Endometrial microvascular endothelial cells (primary cell): ENCODE results near the gene KRT7. TPM values are rescaled to one million over a fixed set of nuclear protein-coding genes. Genes with fewer than 3 reads are reported as not detected.

Source experiments
- in situ Hi-C: cut with HindIII; loops from 2 replicates; pipeline ENCODE4 v1.10.0; 2017; ENCODE audit warnings: low sequenced_read_pairs, low pct_unique_long_range_greater_than_20kb; ENCODE audit errors: inconsistent ontology term
- total RNA-seq: library from RNA; depleted of rRNA; stranded (reverse); fragments of >200 nt; gene quantifications from one replicate; pipeline ENCODE4 v1.2.3, GENCODE V29; 2015; ENCODE audit errors: inconsistent ontology term

The KRT7 gene
- total RNA-seq, 1 donor from 2014 or later, result 495 TPM

DNA sequence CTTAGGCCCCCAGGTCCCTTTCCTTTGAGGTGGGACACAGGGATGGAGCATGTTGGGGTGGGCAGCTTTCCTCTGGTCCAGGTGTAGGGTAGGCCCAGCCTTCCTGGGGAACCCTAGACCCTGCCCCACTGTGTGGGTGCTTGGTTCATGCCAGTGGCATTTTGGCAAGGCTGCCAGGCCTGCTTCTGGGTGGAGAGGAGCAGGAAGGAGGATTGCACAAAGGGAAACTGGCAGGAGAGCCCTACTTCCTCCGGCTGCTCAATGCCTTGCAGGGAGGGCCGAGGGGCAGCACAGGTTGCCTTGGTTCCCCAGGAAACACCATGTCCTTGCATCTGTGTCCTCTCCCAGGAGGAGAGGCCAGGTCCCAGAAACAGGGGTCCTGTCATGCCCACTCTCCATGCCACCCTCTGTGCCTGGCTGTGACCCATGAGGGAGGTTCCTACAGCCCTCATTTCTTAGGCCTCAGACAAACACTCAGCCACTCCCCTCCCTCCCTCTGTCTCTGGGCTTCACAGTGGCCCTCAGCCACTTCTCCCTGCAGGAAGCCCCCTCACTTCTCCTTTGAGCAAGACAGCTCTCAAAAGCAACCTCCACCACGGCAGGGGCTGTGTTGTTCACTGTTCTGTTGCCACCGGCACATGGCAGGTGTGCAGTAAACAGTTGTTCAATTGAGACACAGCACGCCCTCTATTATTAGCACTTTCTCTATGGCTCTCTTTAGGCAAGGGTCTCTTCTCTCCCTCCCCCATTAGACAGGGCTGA, 34.4 kb upstream of the KRT7 start:
- in situ Hi-C loops, result no loop called here

DNA sequence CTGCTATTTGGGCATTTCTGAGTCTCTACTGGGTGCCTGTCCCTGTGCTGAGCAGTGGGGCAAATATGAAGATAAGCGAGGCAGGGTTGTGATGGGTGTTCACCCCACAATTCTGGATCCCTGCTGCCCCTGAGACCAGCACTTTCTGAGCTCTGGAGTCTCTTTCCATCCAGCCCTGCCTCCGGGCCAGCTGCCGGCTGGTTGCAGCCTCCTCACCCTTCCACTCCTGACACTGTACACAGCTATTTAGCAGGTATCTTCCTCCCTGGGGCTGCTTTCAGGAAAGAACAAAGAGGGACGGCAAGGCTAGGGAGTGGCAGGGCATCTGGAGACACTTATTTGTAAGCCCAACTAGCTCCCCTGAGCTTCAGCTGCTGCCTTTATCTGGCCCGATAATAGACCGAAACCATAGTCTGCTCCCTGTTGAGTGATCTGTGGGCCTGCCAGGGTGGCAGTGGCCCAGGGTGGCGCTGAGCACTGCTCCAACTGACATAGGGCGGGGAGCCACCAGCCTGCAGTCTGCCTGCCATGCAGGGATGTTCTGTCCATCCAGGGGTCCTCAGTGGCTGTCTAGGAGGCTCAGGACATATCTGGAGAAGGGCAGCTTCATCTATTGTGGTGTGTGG, 33.6 kb upstream of the KRT7 start:
- in situ Hi-C loops, result no loop called here

DNA sequence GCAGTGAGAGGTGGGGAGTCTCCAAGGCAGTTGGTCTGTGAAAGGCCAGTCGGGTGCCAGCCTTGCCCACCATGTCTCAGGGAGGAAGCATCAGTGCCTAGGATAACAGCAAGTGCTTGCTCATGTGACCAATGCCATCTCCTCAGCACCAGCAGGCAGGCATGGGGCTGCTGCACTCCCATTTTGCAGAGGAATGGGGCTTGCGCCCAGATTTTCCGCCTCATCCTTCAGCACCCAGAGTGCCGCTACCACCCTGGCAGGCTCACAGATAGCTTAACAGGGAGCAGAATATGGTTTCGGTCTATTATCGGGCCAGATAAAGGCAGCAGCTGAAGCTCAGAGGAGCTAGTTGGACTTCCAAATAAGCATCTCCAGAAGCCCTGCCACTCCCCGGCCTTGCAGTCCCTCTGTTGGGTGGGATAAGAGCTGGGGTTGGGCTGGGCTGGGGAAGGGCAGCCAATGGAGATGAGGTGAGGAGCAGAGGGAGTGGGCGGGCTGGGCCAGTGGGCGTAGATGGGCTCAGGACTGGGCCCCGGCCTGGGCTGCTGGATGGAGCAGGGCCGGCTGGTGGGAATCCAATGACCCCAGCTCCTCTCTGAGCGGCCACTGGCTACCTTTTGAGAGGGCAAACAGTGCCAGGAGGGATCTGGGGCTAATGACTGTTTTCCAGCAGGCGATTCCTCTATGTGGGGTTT, 32.8 kb upstream of the KRT7 start:
- in situ Hi-C loops, result no loop called here

DNA sequence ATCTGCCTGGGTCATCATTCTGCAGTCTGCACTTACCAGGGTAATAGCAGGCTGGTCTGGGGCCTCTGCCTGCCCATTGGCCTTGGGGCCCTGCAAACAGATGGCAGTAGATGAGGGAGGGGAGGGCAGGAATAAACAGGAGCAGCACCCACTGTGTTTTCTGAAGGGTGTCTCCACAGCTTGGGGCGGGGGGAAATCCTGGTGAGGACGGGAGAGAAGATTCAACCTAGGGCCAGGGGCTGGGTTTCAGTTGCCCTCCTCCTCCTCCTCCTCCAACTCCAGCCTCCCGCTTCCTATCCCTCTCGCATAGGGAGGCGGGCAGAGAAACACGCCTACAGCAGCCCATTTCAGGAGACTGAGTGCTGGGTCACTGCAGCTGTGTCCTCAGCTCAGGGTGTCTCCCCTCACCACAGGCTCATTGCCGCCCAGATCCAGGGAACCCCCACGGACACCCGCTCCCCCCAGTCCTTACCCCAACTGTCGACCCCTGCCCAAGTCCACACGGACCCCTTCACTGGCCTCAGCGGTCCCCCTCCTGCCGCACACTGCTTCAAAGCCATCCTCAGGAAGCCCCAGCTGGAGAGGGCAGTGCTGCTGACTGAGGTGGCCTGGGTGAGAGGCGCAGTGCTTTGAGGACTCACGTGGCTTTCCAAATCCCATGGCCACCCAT, 32.1 kb upstream of the KRT7 start:
- in situ Hi-C loops, result no loop called here

DNA sequence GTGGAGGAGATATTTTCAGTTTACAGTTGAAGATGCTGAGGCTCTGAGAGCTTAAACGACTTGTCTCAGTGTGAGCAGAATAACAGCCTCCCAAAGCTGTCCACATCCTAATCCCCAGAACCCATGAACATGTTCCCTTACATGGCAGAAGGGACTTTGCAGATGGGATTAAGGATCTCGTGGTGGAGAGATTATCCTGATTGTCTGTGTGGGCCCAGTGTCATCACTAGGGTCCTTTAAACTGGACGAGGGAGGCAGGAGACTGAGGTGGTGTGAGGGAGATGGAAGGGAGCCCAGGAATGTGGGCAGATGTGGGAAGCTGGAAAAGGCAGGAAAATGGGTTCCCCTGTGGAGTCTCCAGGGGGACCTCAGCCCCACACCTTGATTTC, 31.6 kb upstream of the KRT7 start:
- in situ Hi-C loops, result no loop called here

DNA sequence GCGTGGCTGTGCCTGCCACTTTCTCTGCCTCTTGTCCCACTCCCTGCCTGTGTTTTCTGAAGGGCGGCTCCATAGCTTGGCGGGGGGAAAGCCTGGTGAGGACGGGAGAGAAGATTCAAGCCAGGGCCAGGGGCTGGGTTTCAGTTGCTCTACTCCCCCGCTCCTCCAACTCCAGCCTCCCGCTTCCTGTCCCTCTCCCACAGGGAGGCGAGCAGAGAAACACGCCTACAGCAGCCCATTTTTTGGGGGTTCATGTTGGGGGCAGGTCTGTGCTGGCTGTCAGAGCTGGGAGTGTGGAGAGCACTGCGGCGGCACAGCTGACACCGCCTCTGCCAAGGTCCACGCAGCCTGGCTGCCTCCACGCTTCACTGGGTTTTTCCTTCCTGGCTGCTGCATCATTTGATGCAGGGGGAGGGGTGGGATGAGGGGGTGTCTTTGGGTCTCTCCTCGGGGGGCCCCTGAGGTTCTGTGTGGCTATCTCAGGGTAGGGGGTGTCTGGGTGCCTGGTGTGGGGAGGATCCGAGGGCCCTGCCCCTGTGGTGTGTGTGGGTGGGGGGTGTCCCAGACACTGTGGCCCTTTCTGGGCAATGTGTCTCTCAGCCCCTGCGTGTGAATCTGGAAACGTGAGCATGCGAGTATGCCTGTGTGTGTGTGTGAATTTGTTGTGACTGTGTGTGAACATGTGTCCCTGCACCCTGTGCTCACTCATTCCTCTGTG, 30.5 kb upstream of the KRT7 start:
- in situ Hi-C loops, result no loop called here

DNA sequence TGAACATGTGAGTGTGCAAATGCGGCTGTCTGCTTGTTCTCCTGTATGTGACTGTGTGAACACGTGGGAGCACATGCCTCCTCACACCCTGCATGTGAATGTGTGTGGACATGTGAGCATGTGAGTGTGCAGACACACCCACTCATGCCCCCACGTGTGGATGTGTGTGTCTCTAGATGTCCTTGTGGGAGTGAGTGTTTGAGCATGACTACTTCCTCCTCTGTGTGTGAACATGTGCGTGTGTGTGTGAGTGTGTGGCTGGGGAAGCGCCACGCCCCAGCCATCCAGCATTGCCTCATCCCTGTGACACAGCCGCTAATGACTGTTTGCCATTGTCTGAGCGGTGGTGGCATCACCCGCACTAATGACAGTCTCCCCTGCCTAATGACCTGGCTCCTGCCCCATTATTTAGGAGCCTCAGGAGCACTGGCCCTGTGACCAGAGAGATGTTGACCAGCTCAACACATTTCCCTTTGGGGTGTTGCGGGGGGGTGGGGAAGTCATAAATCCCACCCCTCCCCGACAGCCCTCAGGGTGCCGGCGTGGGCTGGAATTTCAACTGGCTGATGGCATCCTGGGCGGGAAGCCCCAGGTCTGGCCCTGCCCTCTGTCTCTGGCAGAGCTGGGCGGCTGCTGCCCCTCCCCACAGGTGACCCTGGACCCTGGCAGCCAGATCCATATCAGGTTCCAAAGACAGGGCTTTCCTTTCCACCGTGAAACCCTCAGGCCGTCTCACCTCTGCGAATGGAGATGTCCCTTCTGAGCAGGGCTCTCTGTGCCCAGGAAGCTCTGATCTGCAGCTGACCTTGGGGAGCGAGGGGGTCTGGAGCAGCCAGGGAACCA, 29.7 kb upstream of the KRT7 start:
- in situ Hi-C loops, result no loop called here

DNA sequence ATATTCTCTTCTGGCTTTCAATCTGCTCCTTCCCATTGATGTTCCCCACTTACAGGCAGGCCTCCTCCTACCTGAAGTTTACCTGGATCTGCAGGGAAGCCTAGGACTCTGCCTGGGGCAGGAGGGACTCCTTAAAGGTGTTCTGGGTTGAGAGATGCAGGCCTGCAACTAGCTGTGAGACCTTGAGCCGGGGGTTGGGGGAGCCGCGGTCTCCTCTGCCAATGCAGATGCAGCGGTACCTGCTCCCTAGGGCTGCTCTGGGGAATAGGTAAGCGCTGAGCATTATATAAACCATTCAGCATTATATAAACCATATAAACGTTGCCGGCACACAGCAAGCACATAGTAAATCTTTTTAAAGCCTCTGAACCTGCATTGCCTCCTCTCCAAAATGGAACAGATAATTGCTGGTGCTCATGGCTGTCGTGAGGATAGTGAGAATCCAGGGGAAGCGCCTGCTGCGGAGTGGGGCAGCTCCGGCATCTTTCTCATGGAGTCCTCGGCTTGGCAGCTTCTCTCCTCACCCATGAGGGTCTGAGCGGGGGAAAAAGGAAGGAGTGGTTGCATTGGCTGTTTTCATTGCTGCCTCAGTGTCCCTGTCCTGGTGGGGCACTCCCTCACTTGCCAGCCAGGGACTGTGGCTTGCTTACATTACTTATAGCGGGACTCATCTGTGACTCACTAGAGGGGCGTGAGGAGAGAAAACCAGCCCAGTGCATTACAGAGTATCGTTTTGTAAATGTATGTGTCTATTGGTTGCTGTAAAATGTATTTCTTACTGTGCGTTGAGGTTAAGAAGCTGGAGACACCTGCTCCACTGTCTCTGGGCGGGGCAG, 28.7 kb upstream of the KRT7 start:
- in situ Hi-C loops, result no loop called here

DNA sequence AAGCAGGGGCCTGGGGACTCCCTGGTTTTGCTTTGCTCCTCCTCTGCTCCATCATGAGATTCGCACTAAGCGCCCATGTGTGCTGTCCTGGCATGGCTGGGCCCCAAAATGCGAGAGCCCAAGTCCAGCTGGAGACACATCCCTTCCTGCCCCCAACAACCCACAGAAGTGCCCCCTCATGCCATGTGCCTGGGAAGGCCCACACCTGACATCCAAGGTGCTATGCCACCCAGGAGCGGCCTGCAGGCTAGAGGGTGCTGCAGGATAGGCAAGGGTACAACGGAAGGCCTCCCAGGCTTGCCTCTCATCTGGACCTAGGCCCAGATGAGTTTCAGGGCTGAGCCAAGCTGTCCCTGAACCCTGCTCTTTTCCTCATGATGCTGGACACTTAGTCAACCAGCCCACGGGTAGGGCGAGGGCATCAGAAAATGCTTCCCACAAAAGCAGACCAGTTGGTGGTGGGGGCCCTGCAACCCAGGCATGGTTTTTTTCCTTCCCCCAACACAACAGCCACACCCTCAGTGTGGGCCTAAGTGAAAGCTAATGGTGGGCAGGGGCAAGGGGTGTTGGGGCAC, 28.0 kb upstream of the KRT7 start:
- in situ Hi-C loops, result no loop called here

DNA sequence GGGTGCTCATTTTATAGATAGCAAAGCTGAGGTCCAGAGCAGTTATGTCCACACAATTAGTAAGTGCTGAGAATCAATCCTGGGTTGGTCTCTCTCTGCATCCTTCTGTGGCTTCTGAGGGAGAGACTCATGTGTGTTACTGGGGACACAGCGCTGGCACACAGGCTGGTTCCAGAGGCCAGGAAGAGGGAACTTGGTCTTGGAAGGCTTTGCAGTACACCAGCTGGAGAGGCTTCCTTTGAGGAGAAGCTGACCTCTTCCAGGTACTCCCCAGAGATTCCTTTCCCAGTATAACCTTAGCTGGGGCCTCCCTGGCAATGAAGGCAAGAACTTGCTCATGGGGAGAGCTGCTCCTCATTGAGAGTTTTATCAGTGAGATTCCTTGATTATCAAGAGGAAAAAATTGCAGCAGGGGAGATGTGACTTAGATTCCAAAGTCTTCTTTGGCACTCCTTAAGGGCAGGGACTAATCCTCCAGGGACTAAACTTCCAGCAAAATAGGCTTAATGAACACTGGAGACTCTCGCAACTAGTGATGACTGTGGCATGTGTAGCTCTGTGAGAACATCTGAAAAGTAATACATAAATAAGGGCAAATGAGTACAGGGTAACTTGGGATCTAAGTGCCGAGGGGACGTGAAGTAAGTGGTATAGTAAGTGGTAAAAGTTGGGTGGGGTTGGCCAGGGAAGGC, 27.3 kb upstream of the KRT7 start:
- in situ Hi-C loops, result no loop called here

DNA sequence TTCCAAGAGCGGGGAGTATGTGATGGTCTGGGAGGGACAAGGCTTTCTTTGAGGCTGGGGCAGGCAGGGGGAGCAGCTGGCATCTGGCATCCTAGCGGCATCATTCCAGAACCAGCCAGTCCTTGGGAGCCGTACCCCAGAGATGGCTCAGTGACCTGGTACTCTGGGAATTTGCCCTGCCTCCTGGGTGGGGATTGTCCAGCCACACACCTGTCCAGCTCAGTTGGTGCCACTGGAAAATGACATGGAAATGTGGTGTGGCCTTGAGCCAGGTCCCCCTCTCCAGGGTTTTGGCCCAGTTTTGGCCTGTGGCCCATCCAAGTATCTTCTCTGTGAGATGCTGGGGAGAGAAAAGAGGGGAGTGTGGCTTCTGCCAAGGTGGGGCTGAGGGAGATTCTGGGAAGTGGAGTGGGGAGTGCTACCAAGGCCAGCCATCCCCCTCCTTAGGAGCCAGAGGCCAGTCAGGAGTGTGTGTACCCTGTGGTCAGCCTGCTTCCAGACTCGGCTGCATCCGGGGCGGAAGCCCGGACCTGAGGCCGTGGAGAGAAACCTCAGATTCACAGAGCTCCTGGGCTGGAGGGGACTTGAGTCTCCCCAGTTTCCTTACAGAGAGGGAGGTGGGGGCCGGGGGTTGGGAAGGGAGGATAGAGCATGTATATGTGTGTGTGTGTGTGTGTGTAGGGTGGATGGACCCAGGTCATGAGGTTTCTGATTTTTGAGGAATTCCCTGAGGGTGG, 26.6 kb upstream of the KRT7 start:
- in situ Hi-C loops, result no loop called here

DNA sequence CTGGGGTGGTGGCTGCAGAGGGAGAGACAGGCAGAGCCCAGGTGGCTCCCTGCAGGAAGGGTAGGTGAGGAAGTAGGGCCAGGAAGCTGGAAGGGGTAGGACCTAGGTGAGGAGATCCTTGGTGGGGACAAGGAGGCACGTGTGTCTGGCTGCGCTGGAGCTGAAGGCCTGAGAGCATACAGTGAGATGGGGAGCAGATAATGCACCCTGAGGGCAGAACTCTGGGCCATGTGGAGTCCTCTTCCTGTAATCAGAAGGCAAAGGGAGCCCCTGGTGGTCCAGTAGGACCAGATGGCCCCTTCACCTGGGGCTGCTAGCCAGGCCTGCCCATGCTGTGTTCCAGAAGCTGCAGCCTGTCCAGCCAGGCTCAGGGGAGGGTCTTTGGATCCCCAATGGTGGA, 25.9 kb upstream of the KRT7 start:
- in situ Hi-C loops, result no loop called here

DNA sequence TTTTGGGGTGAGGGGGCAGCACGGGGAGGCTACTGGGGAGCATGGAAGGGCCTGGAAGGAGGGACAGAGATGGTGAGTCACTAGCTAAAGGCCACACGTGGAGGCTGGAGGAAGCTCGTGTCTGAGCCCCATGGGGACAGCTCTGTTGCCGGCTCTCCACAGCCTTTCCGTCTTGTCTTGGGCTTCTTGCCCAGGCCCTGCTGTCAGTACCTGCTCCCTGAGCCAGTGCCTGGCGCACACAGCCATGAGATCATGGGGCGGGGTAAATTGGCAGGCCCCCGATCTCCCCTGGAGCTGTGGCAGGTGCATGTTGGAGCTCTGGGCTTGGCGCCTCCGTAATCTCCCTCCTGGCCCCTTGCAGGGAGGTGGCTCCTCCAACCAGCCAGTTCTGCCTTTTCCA, 25.1 kb upstream of the KRT7 start:
- in situ Hi-C loops, result no loop called here

DNA sequence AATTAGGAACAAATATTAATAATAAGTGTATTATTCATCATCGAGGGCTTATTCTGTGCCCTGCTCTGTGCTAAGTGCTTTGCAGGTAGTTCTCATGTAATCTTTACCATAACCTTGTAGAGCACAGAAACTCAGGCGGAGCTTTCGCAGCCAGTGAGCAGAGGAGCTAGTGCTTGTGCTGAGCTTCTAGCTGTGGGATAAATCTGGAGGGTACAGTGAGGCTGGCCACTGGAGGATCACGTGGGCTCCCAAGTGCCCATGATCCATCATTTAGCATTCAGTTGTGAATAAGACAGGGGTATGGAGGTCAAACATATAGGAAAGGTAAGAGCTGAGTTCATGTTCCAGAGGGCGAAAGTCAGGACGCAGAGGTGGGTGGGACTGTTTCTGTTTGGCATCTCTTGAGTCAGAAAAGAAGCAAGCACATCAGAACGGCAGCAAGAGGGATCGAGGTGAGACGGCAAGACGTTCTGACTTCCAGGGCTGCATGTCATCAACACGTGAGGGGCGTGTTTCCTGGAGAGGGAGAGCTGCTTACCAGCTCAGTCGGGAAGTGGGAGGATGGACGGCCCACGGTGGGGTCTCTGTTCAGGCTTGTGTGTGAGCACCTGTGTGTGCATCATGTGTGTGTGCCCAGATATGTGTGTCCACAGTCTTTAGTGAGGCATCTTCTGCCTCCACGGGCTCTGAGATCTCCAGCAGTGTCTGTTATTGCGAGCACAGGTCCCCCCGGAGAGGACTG, 24.4 kb upstream of the KRT7 start:
- in situ Hi-C loops, result no loop called here

DNA sequence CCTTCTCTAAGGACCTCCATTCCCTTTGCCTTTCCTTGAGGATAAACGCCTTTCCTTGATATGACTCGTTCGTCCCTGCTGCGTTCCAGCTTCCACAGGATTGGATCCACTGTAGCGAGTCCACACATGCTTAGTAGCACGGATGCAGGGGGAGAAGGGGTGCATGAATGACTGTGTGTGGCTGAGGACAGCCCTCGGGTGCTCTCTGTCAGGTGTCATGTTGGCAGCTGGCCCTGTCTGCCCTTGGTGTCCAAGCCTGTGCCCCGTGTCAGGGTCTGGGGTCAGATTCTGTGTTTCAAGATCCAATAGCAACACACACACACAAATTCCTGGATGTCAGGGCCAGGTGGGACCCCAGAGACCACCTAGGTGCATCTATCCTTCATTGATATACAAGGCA, 23.7 kb upstream of the KRT7 start:
- in situ Hi-C loops, result no loop called here
